ENCODE results near the gene OR2F1. TPM values are rescaled to one million over a fixed set of nuclear protein-coding genes. Genes with fewer than 3 reads are reported as not detected.

The OR2F1 gene
- total RNA-seq, 4 donors from 2014 or later: not detected

DNA sequence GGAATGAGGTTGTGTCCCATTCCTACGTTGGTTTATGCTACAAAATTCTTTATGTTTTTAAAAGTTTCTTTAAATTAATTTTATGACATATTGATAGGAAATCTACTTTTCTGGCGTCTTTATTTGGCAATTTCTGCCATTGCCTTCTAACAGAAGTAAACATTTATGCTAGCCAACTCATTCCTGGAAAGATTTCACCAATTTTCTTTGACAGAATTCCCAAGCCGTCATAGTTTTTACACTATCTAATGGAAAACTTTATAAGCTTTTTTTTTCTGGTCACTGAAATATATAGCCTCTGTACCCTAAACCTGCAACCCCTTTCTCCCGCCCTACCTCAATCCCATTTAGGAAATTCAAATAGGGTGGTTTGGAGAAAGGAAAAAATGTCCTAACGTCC, 46.5 kb upstream of the OR2F1 start:
- Histone ChIP-seq H3K4me3 (no peak overlapping the region), H3K9me3 (no peaks in the 10 kb centered on the region), H3K27ac (no peak overlapping the region), H3K27me3 (no peaks in the 10 kb centered on the region), H3K36me3 (no peaks in the 10 kb centered on the region), H3K4me1 (no peaks in the 10 kb centered on the region)
- 54 to 69% methylated on average over 5 of the region's 5 CpGs for WGBS, 2 donors (ENCODE audit: low coverage in 1 of 2)
- in situ Hi-C loops (cut with MboI; ENCODE audit: low pct_ligation_motif_present in 1 of 4, low pct_unique_long_range_greater_than_20kb in 1 of 4, low sequenced_read_pairs in 3 of 4): no loop called here
- intact Hi-C loops (cut with DNase I; ENCODE audit: low total_unique reads): no loop called here
- no peak for TF ChIP-seq POLR2AphosphoS5 (IDR thresholded peaks at IDR 0.05)
- TF ChIP-seq, protein P1, sequence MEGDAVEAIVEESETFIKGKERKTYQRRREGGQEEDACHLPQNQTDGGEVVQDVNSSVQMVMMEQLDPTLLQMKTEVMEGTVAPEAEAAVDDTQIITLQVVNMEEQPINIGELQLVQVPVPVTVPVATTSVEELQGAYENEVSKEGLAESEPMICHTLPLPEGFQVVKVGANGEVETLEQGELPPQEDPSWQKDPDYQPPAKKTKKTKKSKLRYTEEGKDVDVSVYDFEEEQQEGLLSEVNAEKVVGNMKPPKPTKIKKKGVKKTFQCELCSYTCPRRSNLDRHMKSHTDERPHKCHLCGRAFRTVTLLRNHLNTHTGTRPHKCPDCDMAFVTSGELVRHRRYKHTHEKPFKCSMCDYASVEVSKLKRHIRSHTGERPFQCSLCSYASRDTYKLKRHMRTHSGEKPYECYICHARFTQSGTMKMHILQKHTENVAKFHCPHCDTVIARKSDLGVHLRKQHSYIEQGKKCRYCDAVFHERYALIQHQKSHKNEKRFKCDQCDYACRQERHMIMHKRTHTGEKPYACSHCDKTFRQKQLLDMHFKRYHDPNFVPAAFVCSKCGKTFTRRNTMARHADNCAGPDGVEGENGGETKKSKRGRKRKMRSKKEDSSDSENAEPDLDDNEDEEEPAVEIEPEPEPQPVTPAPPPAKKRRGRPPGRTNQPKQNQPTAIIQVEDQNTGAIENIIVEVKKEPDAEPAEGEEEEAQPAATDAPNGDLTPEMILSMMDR (IDR thresholded peaks at IDR 0.05): no peak
- no peak for DNase-seq

DNA sequence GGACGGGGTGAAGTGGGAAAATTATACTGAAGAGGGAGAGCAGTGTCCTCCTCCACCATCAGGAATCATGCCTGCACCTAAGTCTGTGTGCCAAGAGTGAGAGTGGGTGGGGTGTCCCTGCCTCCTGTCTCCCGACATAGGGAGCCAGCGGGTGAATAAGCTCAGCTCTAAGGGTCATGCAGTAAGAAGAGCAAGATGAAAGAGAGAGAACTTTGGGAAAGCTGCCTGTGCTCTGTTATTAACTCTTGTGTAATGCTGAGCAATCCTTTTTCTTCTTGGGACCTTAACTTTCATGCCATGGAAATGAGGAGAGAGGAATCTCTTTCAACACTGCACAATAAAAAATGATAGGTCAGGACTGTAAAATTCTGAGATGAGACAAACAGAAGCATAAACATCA, 44.8 kb upstream of the OR2F1 start:
- 72 to 80% methylated on average over 1 to 3 of the region's 3 CpGs for WGBS, 2 donors (ENCODE audit: low coverage in 1 of 2)
- H3K4me1 ChIP-seq: no peaks in the 10 kb centered on the region
- no peak for TF ChIP-seq EP300 (IDR thresholded peaks at IDR 0.05; ENCODE audit: low read depth)
- no peak for TF ChIP-seq POLR2A (IDR thresholded peaks at IDR 0.05)
- TF ChIP-seq, protein P1 (IDR thresholded peaks at IDR 0.05): no peak
- TF ChIP-seq POLR2AphosphoS5 (IDR thresholded peaks at IDR 0.05): no peak
- no peak for DNase-seq
- H3K27ac ChIP-seq: no peak overlapping the region
- H3K36me3 ChIP-seq: no peaks in the 10 kb centered on the region
- intact Hi-C loops (cut with DNase I; ENCODE audit: low total_unique reads) (no loop called here), in situ Hi-C loops (cut with MboI; ENCODE audit: low pct_ligation_motif_present in 1 of 4, low pct_unique_long_range_greater_than_20kb in 1 of 4, low sequenced_read_pairs in 3 of 4) (no loop called here)
- H3K4me3 ChIP-seq: no peak overlapping the region
- no peaks in the 10 kb centered on the region for H3K9me3 ChIP-seq
- no peaks in the 10 kb centered on the region for H3K27me3 ChIP-seq

DNA sequence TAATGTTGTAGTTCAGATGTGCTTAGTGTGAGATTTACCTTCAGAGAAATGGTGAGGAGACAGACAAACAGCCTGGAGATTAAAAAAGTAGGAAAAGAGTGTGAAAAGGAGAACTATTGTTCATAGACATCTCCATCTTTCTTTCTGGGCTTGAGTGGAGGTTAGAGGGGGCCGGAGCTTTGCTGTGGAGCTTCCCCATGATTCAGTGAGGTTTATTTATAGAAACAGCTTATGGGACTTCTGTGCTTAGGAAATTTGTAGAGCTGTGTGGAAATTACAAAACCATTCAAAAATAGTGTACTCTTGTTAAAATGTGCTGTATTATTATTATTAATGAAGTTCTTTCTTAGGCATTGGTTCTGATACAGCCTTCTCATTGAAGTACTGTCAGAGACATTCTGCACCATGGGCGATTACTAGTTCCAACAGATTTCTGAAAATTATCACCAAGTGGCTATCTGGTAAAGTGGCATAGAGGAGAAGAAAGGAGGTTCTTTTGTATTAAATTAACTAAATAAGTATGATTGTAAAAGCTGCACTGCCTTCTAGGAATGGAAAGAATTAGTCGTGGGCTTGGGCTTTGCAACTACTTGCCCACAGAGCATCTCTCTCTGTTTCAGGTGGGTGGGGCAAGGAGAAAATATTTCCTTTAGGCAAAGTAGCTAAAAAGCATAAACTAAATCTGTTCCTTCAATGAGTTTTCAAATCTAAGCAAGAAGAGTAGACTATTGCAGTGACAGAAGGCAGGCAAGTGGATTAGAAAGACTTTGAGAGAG, 44.0 kb upstream of the OR2F1 start:
- WGBS, 2 donors (ENCODE audit: low coverage in 1 of 2): 67% methylated on average over 3 of the region's 3 CpGs
- Histone ChIP-seq H3K9me3 (no peaks in the 10 kb centered on the region), H3K36me3 (no peaks in the 10 kb centered on the region), H3K27ac (no peak overlapping the region), H3K4me3 (no peak overlapping the region), H3K4me1 (no peaks in the 10 kb centered on the region), H3K27me3 (no peaks in the 10 kb centered on the region)
- intact Hi-C loops (cut with DNase I; ENCODE audit: low total_unique reads): no loop called here
- TF ChIP-seq POLR2AphosphoS5 (IDR thresholded peaks at IDR 0.05) (no peak), POLR2A (IDR thresholded peaks at IDR 0.05) (no peak), EP300 (IDR thresholded peaks at IDR 0.05; ENCODE audit: low read depth) (no peak)
- TF ChIP-seq, protein P1 (IDR thresholded peaks at IDR 0.05): no peak
- no peak for DNase-seq
- in situ Hi-C loops (cut with MboI; ENCODE audit: low pct_ligation_motif_present in 1 of 4, low pct_unique_long_range_greater_than_20kb in 1 of 4, low sequenced_read_pairs in 3 of 4): no loop called here

DNA sequence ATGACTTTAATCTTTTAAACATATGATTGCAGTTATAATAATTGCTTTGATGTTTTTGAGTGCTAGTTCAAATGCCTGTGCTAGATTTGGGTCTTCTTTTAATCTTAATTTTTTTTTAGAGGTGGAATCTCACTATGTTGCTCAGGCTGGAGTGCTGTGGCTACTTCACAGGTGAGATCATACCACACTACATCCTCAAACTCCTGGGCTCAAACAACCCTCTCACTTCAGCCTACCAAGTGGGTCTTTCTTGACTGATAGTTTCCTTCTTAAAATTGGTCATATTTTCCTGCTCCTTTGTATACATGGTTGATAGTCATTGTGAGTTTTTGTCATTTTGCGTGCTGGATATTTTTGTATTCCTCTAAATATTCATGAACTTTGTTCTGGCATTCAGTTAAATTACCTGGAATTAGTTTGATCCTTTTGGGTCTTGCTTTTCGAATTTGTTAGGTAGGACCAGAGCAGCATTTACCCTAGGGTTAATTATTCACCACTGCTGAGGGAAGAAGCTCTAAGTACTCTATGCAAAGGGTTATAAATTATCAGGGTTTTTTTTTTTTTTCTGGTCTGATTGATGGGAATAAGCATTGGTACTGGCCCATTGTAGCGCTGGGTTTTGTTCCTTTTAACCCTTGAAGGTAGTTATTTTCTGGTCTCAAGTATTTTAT, 40.6 kb upstream of the OR2F1 start:
- no peak for TF ChIP-seq POLR2A (IDR thresholded peaks at IDR 0.05)
- TF ChIP-seq, protein P1 (IDR thresholded peaks at IDR 0.05): no peak
- intact Hi-C loops (cut with DNase I; ENCODE audit: low total_unique reads): no loop called here
- in situ Hi-C loops (cut with MboI; ENCODE audit: low pct_ligation_motif_present in 1 of 4, low pct_unique_long_range_greater_than_20kb in 1 of 4, low sequenced_read_pairs in 3 of 4): no loop called here

More for the DNA sequence above, 40.6 kb upstream of the OR2F1 start:
- H3K4me3 ChIP-seq: no peak overlapping the region
- H3K4me1 ChIP-seq: no peaks in the 10 kb centered on the region
- H3K36me3 ChIP-seq: no peaks in the 10 kb centered on the region
- WGBS, 2 donors (ENCODE audit: low coverage in 1 of 2): 64 to 78% methylated on average over 3 of the region's 3 CpGs
- H3K9me3 ChIP-seq: no peaks in the 10 kb centered on the region
- H3K27me3 ChIP-seq: no peaks in the 10 kb centered on the region
- no peak overlapping the region for H3K27ac ChIP-seq
- DNase-seq: no peak
